ENCODE measurements around the gene LMO1.

LMO1 gene

DNA sequence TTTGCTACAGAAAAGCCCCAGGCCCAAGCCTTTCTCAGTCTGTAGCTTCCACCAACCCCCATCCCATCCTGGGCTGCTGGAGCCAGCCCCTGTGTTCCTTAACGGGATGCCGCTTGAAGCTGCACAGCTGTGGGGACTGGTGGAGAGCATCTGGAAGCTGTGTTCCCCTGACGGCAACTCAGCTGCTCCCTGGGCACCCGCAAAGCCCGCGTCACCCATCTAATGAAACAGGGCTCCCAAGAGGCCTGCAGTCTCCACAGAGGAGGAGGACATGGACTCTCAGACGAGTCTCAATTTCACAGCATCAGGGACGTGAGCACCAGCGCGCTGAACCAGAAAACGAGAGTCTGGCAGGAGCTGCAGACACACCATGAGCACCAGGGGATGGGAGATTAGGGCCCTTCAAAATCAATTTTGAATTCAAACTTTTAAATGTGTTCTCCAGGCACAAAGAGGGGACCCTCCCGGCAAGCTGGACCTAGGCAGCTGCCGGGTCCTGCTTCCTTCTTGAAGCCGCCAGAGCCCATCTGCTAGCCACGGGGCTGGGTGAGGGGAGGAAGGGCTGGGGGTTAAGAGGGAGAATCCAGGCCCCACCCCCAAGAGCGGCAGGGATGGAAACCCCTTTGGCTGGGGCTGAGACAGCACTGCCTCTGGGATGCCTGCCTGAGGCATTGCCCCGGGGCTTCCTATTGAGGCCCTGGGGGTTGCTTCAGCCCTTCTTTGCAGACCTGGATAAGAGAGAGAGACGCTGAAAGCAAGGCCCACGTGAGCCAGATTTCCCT, 21.0 kb downstream of the LMO1 start:
- DNase-seq (ENCODE audit: low read depth): no peak

DNA sequence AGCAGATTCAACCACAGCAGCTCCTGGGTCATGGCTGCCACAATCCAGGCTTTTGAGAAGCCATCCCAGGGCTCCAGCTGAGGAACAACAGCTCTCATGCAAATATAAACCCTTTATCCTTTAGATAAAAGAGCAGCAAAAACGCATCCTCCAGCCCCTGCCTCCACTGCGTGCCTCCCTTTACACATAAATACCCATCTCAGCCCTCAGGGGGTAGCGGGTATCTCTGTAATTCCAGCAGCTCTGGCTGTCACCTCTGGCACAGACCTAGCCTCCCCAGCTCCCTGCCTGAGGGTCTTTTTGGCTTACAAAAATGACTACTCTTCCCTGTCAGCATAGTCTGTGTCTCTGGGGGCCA, 21.6 kb downstream of the LMO1 start:
- DNase-seq (ENCODE audit: low read depth): no peak

DNA sequence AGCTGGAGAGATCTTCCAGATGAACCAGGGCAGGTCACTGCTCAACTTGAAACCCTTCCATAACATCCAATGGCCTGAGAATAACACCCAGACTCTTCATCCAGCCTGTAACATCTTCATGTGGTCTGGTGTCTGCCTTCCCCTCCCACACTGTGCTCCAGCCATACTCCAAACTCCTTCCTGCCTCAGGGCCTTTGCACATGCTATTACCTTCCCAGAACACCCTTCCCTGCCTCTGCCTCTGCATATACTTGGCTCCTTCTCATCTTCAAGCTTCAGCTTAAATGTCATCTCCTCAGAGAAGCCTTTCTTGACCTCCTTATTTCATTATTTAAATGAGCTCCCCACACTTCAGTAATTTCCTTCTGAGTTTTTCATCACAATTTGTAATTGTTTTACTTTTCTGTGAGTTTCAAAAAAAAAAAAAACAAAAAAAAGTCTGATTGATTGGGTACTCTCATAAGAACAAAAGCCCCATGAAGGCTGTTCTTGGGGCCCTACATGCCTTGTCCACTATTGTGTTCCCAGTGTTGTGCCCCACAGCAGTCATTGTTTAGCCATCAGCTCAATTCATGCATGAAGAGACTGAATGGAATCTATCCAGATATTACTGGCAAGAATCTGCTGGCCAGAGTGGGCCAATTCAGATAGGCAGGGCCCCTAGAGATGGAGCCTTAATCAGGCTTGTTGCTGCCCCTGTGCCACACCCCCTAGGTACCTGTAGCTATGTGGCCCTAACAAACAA, 22.1 kb downstream of the LMO1 start:
- DNase-seq (ENCODE audit: low read depth): no peak

DNA sequence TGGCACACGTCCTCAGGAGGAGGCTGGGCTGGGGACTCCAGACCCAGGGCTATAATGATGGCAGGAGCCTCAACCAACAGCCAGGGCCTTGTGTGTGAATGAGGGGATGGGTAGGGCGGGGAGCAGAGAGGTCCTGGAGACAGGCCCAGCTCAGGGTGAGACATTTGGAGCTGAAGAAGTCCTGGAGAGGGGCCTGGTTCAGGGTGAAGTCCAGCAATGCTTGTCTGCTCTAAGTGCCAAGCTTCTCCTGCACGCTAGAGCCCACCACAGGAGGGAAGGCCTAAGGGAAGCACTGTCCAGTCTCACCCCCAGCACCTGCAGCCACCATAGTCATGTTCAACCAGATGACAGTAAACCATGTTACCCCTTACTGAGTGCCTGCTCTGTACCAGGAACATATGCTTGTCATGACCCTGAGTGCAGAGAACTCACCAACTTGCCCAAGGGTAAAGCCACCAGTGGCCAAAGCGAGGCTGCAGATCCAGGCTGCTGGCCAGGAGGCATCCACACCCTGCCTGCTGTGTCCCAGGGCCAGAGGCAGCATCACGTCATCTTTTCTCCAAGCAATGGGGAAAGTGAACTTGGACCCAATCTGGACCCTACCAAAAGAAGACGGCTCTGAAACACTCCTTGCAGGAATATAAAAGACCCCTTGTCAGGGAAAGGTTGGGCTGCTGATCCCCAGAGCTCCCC, 24.0 kb downstream of the LMO1 start:
- DNase-seq (ENCODE audit: low read depth): no peak

DNA sequence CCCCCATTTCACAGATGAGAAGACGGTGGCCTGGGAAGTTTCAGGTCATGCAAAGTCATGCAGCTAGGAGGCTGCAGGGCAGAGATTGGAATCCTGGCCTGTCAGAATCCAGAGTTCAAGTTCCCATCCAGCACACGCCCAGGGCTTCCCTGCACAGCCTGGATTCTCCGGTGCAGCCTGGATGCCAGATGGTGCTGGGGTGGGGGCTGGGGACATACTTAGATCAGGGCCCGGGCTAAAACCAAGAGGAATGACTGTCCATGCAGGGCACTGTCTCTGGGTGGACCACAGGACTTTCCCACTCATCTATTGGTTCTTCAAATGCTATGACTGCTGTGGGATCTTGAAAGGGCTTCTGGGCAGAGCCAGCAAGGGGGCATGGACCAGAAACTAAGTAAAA, 24.6 kb downstream of the LMO1 start:
- no peak for DNase-seq (ENCODE audit: low read depth)

DNA sequence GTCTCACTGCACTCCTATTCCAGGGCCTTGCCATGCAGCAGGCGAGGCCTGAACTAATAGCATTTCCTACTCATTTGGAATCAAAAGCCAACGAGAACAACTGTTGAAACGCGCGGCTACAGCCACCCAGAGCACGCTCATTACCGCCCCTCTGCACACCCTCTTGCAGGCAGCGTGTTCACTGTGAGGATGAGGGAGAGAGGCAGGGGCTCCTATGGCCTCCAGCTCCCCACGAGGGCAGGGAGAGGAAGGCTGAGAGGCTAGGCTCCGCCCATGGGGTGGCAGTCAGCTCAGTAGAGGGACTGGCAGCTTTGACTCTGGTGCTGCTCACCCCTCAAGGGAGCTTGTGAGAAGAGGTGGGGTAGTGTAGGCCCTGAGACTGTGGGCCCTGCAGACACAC, 26.2 kb downstream of the LMO1 start:
- DNase-seq (ENCODE audit: low read depth): no peak

DNA sequence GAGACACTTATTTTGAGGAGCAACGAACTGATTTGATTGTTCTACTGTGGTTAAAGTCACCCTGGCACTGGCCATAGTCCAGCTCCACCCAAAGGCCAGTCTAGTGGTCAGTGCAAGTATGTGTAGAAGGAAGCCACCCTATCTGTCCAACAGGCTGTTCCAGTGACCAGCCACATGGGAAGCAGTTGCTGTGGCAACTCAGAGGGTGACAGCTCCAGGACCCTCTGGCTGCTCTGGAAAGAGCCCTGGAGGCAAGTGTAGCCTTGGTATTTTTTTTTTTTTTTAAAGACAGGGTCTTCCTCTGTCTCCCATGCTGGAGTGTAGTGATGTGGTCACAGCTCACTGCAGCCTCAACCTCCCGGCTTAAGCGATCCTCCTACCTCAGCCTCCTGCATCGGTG, 27.8 kb downstream of the LMO1 start:
- DNase-seq (ENCODE audit: low read depth): no peak

DNA sequence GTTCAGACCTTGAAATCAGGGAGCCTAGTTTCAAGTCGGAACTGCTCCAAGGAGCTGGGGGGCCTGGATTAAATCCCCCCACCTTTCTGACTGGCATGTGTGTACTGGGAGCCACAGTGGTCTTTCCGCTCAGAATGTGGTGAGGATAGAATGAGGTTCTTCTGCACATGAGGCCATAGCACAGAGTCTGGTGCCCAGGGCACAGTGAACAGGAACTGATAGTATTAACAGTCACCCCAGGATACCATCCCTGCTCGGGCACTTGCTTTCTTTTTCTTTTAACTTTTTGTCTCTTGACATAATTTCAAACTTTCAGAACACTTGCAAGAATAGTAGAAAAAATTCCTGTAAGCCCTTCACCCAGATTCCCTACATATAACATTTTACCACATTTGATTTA, 28.8 kb downstream of the LMO1 start:
- DNase-seq (ENCODE audit: low read depth): no peak

DNA sequence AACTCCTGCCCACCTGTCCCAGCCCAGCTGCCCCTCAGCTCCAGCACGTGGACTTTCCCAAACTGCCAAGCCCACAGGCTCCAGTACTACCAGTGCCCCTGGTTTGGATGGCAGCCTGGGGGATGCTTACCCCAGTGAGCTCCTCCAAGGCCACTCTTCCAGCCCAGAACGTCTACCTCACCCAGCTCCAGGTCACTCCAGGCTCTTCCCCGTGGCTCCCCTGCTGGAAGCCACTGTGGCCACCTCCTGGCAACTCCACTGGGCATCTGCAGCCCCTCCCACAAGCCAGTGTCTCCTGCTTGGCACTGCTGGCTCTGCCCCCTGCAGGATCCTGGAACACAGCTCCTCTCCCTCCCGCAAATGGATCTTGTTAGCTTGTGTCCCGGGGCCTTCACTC, 29.3 kb downstream of the LMO1 start:
- DNase-seq (ENCODE audit: low read depth): no peak

DNA sequence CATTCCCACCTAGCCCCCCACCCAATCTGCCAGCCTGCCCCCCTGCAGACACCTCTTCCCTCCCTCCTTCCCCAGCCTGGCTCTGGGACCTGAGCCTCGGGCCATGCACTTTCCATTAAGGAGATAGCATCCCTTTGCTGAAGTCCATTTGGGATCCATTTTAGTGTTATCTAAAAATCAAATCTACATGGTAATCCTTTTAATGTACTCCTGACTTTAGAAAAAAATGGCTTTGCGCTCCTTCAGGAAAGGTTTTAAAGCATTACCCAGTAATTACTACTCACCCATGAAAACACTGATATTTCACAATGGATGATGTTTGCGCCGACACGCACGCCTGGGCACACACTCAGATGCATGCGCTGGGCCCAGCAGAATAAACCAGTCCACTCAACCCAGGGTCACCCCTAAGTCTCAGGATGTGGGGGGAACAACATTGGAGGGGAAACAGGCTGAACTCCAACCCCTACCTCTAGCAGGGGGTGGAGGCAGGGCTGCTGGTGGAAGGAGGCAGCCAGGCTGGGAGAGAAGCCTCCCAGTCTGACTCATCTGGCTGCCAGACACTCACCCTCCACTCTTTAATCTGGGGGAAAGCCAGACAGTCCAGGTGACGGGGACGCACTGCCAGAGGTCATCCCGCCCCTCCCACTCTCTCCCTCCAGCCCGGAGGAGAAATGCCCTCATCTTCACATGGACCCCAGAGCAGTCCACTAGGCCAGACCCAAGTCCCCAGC, 29.8 kb downstream of the LMO1 start:
- no peak for DNase-seq (ENCODE audit: low read depth)

DNA sequence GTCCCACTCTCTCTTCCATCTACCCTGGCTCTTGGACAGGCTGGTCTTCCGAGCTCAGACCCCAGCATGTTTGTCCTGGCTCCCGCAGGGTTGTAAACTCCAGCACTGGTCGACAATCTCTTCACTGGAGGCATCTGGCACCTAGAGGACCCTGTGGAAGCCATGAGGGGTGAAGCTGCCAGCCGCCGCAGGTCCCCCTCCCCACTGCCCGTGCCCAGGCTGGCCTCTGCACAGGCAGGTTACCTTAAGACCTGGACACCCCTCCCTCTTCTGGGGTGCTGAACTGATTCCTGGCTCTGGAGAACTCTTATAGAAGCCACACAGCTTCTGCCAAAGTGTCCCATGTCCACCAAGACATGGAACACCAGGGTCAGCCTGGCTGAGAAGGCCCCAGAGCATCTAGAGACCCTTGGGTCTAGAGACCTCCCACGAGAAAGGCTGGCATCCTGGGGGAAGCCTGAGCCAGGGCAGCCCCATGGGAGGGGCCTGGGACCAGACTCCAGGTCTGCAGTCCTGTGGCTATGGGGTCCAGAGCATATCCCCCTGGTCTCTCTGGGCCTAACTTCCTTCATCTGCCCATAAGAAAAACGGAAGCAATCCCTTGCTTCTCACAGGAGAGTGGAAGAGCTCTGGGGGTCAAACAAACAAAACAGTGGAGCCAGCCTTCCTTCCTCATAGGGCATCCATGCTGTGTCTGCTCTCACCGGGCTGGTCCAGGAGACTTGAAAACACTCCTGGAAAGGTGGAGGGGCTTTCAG, 30.6 kb downstream of the LMO1 start:
- DNase-seq (ENCODE audit: low read depth): no peak

DNA sequence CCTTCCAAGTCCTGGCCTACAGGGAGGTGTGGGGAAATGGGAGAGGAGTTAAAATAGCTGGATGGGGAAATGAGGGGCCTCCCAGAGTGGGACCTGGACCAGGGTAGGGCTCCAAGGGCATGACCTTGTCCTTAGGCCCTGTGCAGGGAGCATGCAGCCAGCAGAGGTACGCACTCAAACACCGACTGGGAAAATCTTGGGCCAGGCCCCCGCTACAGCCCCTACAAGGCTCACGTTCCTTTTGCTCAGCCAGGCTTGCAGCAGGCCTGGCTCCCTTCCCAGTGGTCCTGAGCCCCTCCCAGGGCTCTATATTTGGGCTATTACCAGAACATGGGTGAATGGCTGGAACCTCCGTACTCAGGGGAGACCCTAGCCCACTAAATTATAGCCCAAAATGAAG, 31.3 kb downstream of the LMO1 start:
- DNase-seq (ENCODE audit: low read depth): no peak

DNA sequence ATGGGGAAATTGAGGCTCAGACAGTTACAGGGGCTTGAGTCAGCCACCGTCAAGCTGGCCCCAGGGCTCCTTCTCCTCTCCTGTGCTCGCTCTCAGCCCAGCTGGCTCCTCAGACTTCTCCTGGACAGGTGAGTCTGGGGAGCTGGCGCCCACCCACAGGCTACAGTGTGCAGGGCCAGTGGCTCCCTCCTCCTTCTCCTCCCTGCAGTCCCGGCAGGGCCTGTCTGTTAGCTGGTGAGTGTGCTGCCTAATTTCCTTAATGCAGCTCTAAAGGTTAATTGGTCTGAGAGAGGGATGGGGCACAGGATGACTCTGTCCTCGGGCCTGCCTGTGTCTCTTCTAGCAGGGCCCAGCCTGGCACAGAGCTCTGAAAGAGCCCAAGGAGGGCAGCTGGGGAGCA, 31.7 kb downstream of the LMO1 start:
- no peak for DNase-seq (ENCODE audit: low read depth)

DNA sequence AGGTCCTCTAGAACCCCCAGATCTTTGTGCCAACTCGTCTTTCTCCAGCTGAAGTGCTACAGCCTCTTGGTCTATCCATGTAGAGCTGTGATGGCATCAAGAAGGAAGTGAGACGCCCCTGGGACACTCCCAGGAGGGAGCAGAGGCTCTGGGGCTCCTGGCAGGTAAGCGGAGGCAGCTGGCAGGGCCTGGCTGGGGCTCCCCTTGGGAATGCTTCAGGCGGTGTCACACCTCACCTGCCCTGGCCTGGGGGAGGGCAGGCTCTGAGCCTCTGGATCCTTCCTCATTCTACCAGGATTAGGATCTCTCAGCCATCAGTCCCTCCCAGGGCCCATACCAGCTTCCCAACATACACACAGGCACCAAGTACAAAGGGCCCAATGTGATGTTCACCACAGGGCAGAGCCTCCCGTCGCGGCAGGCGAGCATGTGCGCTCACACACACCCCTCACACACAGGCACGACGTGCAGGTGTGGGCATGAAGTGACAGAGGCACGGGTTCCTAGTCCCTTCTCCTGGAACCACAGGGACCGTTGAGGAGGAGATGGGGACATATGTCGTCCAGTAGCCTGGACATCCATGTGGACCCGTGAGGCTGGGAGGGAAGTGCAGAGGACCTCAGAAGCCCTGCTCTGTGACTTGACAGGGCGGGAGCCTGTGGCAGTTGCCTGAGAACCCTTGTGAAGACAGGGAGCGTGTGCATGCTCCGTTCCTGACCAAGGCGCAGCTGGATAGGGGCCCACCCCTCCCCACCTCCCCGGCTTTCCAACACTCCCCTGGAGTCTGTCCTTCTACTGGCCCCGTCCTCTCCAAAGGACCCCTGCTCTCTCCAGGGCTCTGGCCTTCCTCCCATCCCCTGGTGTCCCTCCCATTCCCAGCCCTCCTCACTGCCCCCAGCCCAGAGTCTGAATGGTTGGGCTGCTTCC, 32.5 kb downstream of the LMO1 start:
- DNase-seq (ENCODE audit: low read depth): no peak

DNA sequence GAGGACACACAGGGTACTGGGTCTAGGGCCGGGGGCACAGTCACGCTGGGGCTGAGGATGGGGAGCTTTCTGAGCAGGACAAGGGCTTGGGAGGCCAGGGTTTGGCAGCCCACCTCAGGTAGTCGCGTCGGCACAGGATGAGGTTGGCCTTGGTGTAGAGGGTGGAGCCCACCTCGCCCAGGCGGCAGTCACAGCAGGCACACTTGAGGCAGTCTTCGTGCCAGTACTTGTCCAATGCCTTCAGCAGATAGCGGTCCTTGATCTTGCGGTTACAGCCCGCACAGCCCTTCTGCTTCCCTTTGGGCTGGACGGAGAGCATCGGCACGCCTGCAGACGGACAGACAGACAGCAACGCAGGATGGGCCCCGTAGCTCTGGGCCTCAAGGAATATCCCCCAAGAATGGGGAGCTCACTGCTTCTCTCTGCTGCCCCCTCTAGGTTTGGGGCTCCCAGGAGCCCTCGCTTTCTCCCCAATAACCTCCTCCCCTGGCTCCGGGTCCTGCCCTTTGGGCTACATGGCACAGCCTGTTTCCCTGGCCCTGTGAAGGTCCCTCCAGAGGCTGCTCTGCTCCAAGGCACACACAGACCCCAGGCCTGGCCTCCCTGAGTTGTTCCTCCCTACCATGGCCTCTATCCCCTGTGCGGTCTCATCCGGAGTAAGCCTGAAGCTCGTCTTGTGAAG, 33.4 kb downstream of the LMO1 start:
- DNase-seq (ENCODE audit: low read depth): no peak

DNA sequence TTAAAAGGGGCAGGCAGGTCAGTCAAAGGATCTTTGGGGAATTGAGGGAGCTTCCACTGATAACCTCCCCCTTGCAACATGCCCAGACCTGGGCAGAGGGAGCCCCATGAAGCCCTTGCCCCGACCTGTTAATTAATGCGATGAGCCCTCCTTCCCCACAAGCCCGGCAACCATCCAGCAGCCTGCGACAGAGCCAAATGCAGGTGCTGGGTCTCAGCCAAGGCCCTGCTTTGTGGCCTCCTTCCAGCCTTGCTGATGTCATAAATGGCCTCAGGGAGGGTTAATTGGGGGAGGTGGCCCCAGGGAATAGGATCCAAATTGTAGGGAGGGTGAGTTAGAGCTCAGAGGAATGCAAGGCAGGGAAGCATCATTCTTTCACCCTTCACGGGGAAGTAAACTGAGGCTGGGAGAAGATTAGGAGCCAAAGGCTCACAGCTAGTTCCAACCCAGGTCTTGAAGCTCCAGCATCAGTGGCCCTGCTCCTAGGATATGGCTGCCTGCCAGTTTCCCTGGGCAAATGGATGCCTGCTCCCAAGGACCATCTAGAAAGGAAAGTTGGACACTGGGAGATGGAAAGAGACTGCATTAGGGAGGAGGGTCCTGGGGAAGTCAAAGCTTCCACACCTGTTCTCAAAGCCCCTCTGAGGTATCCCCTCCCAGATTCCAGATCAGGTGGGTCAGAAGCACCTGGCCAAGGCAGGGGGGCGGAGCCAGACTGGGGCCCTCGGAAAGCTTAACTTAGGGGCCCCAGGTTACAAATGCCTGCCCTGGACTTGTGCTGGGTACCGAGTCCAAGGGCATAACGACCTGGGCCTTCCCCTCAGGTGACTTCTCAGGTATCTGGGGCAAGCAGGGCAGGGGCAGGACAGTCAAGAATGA, 34.1 kb downstream of the LMO1 start:
- DNase-seq (ENCODE audit: low read depth): no peak

DNA sequence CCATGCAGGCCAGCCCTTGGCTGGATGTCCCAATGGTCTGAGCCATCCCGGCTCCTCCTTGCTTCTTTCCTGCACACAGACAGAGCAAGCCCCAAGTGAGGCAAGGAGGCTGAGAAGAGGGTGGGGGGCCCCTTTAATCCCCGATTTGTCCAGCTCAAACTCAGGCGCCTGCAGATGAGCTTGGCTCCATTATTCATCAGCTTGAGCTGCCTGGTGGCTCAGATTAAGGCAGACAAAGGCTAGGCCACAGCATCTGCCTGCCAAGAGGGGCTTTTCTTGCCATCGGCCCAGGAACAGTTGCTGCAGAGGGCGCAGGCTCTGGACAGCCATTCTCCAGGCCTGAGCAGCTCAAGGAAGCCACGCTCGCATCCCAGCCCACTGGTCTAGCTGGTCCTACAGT, 35.4 kb downstream of the LMO1 start:
- DNase-seq (ENCODE audit: low read depth): no peak

DNA sequence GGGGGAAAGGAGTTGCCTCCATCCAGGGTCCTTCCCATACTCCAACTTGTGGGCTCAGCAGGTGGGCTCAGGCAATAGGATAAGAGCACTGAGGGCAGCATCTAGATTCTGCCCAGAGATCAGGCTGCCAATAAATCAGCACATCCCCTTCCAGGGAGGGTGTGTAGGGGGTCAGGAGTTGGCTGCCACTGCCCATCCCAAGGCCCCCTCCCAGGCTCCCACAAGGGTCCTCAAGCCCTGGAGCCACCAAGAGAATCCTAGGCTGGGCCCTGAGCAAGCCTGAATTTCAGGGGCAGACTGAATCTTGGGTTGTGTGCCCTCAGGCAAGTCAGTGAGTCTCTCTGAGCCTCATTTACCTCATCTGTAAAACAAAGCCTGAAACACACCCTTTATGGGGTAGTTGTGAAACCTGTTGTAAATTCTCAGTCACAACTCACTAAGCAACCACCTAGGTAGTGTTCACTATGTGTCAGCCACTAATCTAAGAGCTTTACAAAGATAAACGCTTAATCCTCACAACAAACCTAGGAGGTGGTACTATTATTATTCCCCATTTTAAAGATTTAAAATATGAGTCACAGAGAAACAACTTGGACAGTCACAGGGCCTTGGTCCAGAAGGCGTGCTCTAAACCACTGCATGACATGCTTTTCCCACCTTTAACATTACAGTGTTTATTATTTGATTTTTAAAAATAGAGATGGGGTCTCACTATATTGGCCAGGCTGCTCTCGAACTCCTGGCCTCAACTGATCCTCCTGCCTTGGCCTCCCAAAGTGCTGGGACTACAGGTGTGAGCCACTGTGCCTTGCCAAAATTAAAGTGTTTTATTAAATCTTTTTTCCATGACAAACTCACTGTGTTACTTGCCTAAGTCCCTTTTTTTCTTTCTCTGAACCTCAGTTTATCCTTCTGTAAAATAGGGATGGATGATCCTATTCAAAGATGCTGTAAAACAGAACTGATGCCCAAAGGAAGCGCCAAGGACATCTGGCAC, 36.2 kb downstream of the LMO1 start:
- DNase-seq (ENCODE audit: low read depth): no peak
